Duodenal mucosa (tissue), 2 donors: Measurements from ENCODE around the gene OSBPL1A.
A peak's percentile ranks its signal among the peaks of the same experiment; 100 is the strongest.
"Not testable (repeated sequence)": the region's sequence is repeated elsewhere in the genome, so short reads cannot be mapped to it uniquely, and the experiment has no call there.

Source experiments
- H3K27ac ChIP-seq: one replicate; pipeline ENCODE4 v1.7.0; 2013; ENCODE audit warnings: low read depth, low read length
- H3K27me3 ChIP-seq, 2 donors: one replicate each; pipeline ENCODE4 v1.7.0; 2013; ENCODE audit warnings: low read length in 2 of 2, control low read depth in 1 of 2; ENCODE audit not compliant: insufficient read depth in 2 of 2, control insufficient read depth in 1 of 2
- H3K36me3 ChIP-seq, 2 donors: one replicate each; pipeline ENCODE4 v1.7.0; 2013; ENCODE audit warnings: low read length in 2 of 2, control low read depth in 1 of 2; ENCODE audit not compliant: insufficient read depth in 2 of 2, control insufficient read depth in 1 of 2
- H3K4me1 ChIP-seq, 2 donors: one replicate each; pipeline ENCODE4 v1.7.0; 2013; ENCODE audit warnings: low read length in 2 of 2, control low read depth in 1 of 2; ENCODE audit not compliant: insufficient read depth in 2 of 2, control insufficient read depth in 1 of 2
- H3K4me3 ChIP-seq, 2 donors: one replicate each; pipeline ENCODE4 v1.7.0; 2013; ENCODE audit warnings: low read length in 2 of 2, low read depth in 1 of 2
- H3K9ac ChIP-seq, 2 donors: one replicate each; pipeline ENCODE4 v1.7.0; 2013; ENCODE audit warnings: low read length in 2 of 2, low read depth in 1 of 2
- H3K9me3 ChIP-seq, 2 donors: one replicate each; pipeline ENCODE4 v1.7.0; 2013; ENCODE audit warnings: low read length in 2 of 2, control low read depth in 1 of 2; ENCODE audit not compliant: control insufficient read depth in 1 of 2

The OSBPL1A gene

GRCh38 chr18:24153397-24153796 is 244.2 kb downstream of the OSBPL1A start:
- Histone ChIP-seq H3K9me3 (no peaks in the 10 kb centered on the region), H3K27ac (no peak overlapping the region), H3K36me3 (no peaks in the 10 kb centered on the region), H3K4me3 (no peak overlapping the region), H3K9ac (no peak overlapping the region), H3K27me3 (no peaks in the 10 kb centered on the region), H3K4me1 (no peaks in the 10 kb centered on the region)

DNA sequence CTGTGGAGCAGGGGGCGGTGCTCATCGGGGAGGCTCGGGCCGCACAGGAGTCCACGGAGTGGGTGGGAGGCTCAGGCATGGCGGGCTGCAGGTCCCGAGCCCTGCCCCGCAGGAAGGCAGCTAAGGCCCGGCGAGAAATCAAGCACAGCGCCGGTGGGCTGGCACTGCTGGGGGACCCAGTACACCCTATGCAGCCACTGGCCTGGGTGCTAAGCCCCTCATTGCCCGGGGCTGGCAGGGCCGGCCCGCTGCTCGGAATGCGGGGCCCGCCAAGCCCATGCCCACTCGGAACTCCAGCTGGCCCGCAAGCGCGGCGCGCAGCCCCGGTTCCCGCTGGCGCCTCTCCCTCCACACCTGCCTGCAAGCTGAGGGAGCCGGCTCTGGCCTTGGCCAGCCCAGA is 248.0 kb downstream of the OSBPL1A start:
- H3K27me3 ChIP-seq, H3K27ac ChIP-seq, H3K4me1 ChIP-seq, H3K9me3 ChIP-seq, H3K36me3 ChIP-seq, H3K9ac ChIP-seq, H3K4me3 ChIP-seq: not testable (repeated sequence)

- H3K4me3 ChIP-seq, result no peak overlapping the region
Observed at GRCh38 chr18:24142376-24142775, 255.2 kb downstream of the OSBPL1A start.

DNA sequence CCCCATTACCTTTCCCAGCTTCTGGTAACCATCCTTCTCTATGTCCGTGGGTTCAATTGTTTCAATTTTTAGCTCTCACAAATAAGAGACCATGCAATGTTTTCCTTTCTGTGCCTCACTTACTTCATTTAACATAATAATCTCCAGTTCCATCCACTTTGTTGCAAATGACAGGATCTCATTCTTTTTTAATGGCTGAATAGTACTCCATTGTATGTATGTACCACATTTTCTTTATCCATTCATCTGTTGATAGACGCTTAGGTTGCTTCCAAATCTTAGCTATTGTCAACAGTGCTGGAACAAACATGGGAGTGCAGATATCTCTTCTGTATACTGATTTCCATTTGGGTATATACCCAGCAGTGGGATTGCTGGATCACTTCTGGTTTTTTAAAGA is 256.9 kb downstream of the OSBPL1A start:
- Histone ChIP-seq H3K27ac (no peak overlapping the region), H3K4me1 (peaks cover 0 to 14% of the 10 kb centered on the region in 2 donors), H3K9me3 (no peaks in the 10 kb centered on the region), H3K9ac (no peak overlapping the region), H3K4me3 (no peak overlapping the region), H3K27me3 (peaks cover 0 to 3% of the 10 kb centered on the region in 2 donors), H3K36me3 (no peaks in the 10 kb centered on the region)

More at GRCh38 chr18:24142376-24142775, 255.2 kb downstream of the OSBPL1A start:
- peaks cover 0 to 14% of the 10 kb centered on the region in 2 donors for H3K4me1 ChIP-seq
- H3K9ac ChIP-seq, result no peak overlapping the region
- H3K36me3 ChIP-seq, result no peaks in the 10 kb centered on the region
- H3K27ac ChIP-seq, result no peak overlapping the region
- H3K9me3 ChIP-seq, result no peaks in the 10 kb centered on the region
- H3K27me3 ChIP-seq, result peaks cover 0 to 3% of the 10 kb centered on the region in 2 donors

- no peaks in the 10 kb centered on the region for H3K9me3 ChIP-seq
- no peak within 1 kb of the TSS for H3K27ac ChIP-seq
- H3K36me3 ChIP-seq, result no peaks in the 10 kb centered on the region
- H3K4me1 ChIP-seq, result peaks cover 0 to 14% of the 10 kb centered on the region in 2 donors
- H3K27me3 ChIP-seq, result peaks cover 0 to 3% of the 10 kb centered on the region in 2 donors
- peak within 1 kb of the TSS; percentile 65 to 74 for H3K4me3 ChIP-seq
- H3K9ac ChIP-seq, result peak within 1 kb of the TSS; percentile 31 to 55
Observed at GRCh38 chr18:24138789-24139616, 258.6 kb downstream of the OSBPL1A start, which contains the start of gene CABYR. Gene CABYR, plus strand, starts transcription at chr18:24139062. Its CDS starts 4,053 bp downstream, at chr18:24143115.

- H3K27me3 ChIP-seq, result peaks cover 0 to 3% of the 10 kb centered on the region in 2 donors
- no peaks in the 10 kb centered on the region for H3K9me3 ChIP-seq
- no peaks in the 10 kb centered on the region for H3K36me3 ChIP-seq
- peak overlapping the region; percentile 31 to 55 for H3K9ac ChIP-seq
- peaks cover 0 to 14% of the 10 kb centered on the region in 2 donors for H3K4me1 ChIP-seq
- no peak overlapping the region for H3K27ac ChIP-seq
- peak overlapping the region; percentile 65 to 74 for H3K4me3 ChIP-seq
Observed at GRCh38 chr18:24138409-24138788, 259.2 kb downstream of the OSBPL1A start.

- peaks cover 0 to under 1% of the 10 kb centered on the region in 2 donors for H3K36me3 ChIP-seq
- H3K9ac ChIP-seq, result no peak overlapping the region
- H3K4me1 ChIP-seq, result peaks cover 0 to 14% of the 10 kb centered on the region in 2 donors
- no peaks in the 10 kb centered on the region for H3K9me3 ChIP-seq
- no peak overlapping the region for H3K4me3 ChIP-seq
- peaks cover 0 to 3% of the 10 kb centered on the region in 2 donors for H3K27me3 ChIP-seq
- H3K27ac ChIP-seq, result no peak overlapping the region
Observed at GRCh38 chr18:24136967-24137373, 260.7 kb downstream of the OSBPL1A start.

DNA sequence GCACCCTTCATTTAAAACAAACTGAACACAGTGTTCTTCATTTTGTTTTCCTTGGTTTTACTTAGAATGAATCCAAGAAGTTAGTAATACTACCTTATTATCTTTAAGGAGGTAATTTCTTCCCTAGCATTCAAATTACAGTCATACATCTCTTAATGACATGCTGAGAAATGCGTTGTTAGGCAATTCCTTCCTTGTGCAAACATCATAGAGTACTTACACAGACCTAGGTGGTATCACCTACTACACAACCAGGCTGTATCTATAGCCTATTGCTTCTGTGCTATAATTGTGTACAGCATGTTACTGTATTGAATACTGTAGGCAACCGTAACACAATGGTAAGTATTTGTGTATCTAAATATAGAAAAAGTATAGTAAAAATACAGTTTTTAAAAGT is 267.1 kb downstream of the OSBPL1A start:
- Histone ChIP-seq H3K4me3 (no peak overlapping the region), H3K4me1 (no peaks in the 10 kb centered on the region), H3K9ac (no peak overlapping the region), H3K9me3 (no peaks in the 10 kb centered on the region), H3K36me3 (peaks cover 3 to 14% of the 10 kb centered on the region in 2 donors), H3K27me3 (no peaks in the 10 kb centered on the region), H3K27ac (no peak overlapping the region)

DNA sequence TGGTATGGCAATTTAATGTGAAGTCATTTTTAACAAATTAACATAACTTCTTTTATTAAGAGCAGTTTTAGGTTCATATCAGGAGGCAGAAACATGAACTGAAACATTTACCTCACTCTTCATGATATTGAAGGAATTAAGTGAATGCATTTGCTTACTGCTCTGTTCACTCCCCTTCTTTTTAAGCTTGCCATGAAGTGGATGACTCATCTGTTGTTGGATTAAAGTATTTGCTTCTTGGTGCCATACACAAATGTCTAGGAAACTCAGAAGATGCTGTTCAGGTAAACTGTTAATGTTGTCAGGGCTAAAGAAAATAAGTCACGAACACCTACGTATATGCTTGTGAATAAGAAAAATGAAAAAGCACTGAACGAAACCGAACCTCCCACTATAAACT is 268.9 kb downstream of the OSBPL1A start:
- Histone ChIP-seq H3K4me1 (no peaks in the 10 kb centered on the region), H3K36me3 (peaks cover 6 to 16% of the 10 kb centered on the region in 2 donors), H3K4me3 (no peak overlapping the region), H3K9me3 (no peaks in the 10 kb centered on the region), H3K27me3 (no peaks in the 10 kb centered on the region), H3K27ac (no peak overlapping the region), H3K9ac (no peak overlapping the region)

- Histone ChIP-seq H3K9ac (no peak overlapping the region), H3K36me3 (peaks cover 7 to 19% of the 10 kb centered on the region in 2 donors), H3K4me3 (no peak overlapping the region), H3K27ac (no peak overlapping the region), H3K27me3 (no peaks in the 10 kb centered on the region), H3K4me1 (no peaks in the 10 kb centered on the region), H3K9me3 (no peaks in the 10 kb centered on the region)
Observed at GRCh38 chr18:24127735-24128134, 269.9 kb downstream of the OSBPL1A start.
